Measurements from ENCODE around the gene RAMACL. TPM values are rescaled to one million over a fixed set of nuclear protein-coding genes. Genes with fewer than 3 reads are reported as not detected.

RAMACL gene
- total RNA-seq, 1 donor from 2014 or later, result 9.5 TPM

- H3K27ac Mint-ChIP-seq (ENCODE audit: unreplicated experiment), result no peak overlapping the region
- H3K4me3 Mint-ChIP-seq (ENCODE audit: unreplicated experiment), result no peak overlapping the region
- H3K9me3 Mint-ChIP-seq (ENCODE audit: unreplicated experiment), result no peaks in the 10 kb centered on the region
- TF ChIP-seq CTCF (IDR thresholded peaks at IDR 0.05; ENCODE audit: partially characterized antibody, unreplicated experiment), result no peak
- DNase-seq, result no peak
- H3K36me3 Mint-ChIP-seq (ENCODE audit: unreplicated experiment), result peaks cover 3% of the 10 kb centered on the region
- H3K4me1 Mint-ChIP-seq (ENCODE audit: low read depth, unreplicated experiment), result peaks cover 18% of the 10 kb centered on the region
- peaks cover 1% of the 10 kb centered on the region for H3K27me3 Mint-ChIP-seq (ENCODE audit: unreplicated experiment)
Measured at GRCh38 chr6:166591026-166591425, 4.5 kb upstream of the RAMACL start.

- no peak for DNase-seq
Measured at GRCh38 chr6:166589786-166590574, 3.5 kb upstream of the RAMACL start.

GRCh38 chr6:166589337-166589731 lies 2.9 kb upstream of the RAMACL start:
- no peaks in the 10 kb centered on the region for H3K9me3 Mint-ChIP-seq (ENCODE audit: unreplicated experiment)
- no peaks in the 10 kb centered on the region for H3K27me3 Mint-ChIP-seq (ENCODE audit: unreplicated experiment)
- H3K27ac Mint-ChIP-seq (ENCODE audit: unreplicated experiment), result no peak overlapping the region
- H3K36me3 Mint-ChIP-seq (ENCODE audit: unreplicated experiment), result no peaks in the 10 kb centered on the region
- H3K4me1 Mint-ChIP-seq (ENCODE audit: low read depth, unreplicated experiment), result peaks cover 26% of the 10 kb centered on the region
- no peak for TF ChIP-seq CTCF (IDR thresholded peaks at IDR 0.05; ENCODE audit: partially characterized antibody, unreplicated experiment)
- DNase-seq, result no peak
- no peak overlapping the region for H3K4me3 Mint-ChIP-seq (ENCODE audit: unreplicated experiment)

More at GRCh38 chr6:166589786-166590574, 3.5 kb upstream of the RAMACL start:
- Mint-ChIP-seq H3K36me3 (ENCODE audit: unreplicated experiment) (no peaks in the 10 kb centered on the region), H3K4me3 (ENCODE audit: unreplicated experiment) (no peak overlapping the region), H3K27ac (ENCODE audit: unreplicated experiment) (no peak overlapping the region), H3K4me1 (ENCODE audit: low read depth, unreplicated experiment) (peaks cover 21% of the 10 kb centered on the region), H3K9me3 (ENCODE audit: unreplicated experiment) (no peaks in the 10 kb centered on the region), H3K27me3 (ENCODE audit: unreplicated experiment) (no peaks in the 10 kb centered on the region)
- no peak for TF ChIP-seq CTCF (IDR thresholded peaks at IDR 0.05; ENCODE audit: partially characterized antibody, unreplicated experiment)

- no peak for DNase-seq
- Mint-ChIP-seq H3K4me3 (ENCODE audit: unreplicated experiment) (no peak overlapping the region), H3K9me3 (ENCODE audit: unreplicated experiment) (no peaks in the 10 kb centered on the region), H3K36me3 (ENCODE audit: unreplicated experiment) (no peaks in the 10 kb centered on the region), H3K27me3 (ENCODE audit: unreplicated experiment) (no peaks in the 10 kb centered on the region), H3K4me1 (ENCODE audit: low read depth, unreplicated experiment) (peaks cover 28% of the 10 kb centered on the region), H3K27ac (ENCODE audit: unreplicated experiment) (no peak overlapping the region)
- no peak for TF ChIP-seq CTCF (IDR thresholded peaks at IDR 0.05; ENCODE audit: partially characterized antibody, unreplicated experiment)
Measured at GRCh38 chr6:166588691-166589336, 2.3 kb upstream of the RAMACL start.
